Measurements from ENCODE around the gene ARID5A.
"Not testable (repeated sequence)": the region's sequence is repeated elsewhere in the genome, so short reads cannot be mapped to it uniquely, and the experiment has no call there.

Gene ARID5A, protein sequence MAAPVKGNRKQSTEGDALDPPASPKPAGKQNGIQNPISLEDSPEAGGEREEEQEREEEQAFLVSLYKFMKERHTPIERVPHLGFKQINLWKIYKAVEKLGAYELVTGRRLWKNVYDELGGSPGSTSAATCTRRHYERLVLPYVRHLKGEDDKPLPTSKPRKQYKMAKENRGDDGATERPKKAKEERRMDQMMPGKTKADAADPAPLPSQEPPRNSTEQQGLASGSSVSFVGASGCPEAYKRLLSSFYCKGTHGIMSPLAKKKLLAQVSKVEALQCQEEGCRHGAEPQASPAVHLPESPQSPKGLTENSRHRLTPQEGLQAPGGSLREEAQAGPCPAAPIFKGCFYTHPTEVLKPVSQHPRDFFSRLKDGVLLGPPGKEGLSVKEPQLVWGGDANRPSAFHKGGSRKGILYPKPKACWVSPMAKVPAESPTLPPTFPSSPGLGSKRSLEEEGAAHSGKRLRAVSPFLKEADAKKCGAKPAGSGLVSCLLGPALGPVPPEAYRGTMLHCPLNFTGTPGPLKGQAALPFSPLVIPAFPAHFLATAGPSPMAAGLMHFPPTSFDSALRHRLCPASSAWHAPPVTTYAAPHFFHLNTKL

DNA sequence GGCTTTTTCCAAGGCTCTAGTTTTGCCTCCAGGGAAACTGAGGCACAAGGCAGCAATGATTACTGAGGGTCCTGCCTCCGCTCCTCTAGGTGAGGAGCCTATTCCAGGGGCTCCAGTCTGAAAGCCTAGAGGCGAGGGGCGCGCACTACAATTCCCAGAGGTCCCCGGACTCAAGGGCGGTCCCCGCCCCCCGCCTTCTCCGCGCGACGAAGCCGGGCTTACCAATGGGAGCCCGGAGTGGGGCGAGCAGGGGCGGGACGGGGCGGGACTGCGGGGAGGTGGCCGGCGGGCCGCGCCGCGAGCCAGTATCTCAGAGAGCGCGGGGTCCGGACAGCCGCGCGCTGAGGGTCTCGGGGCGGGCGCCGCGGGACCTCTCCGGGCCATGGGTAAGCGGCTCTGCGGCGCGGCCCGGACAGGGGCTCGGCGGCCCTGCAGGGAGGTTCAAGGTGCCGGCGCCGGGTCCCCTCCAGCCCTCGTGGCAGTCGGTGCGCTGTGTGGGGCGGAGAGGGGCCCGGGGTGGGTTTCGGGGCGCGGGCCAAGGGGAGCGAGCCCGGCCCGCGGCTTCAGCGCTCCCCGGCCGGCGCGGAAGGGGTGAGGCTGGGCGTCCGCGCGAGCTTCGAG lies at the start of gene ARID5A:
ARID5A (plus strand) TSS at position 308 of the 621 bp plus-strand sequence; CDS start at position 383, 75 bp downstream.
- DNase-seq (ENCODE audit: low spot score): peak; percentile 93

DNA sequence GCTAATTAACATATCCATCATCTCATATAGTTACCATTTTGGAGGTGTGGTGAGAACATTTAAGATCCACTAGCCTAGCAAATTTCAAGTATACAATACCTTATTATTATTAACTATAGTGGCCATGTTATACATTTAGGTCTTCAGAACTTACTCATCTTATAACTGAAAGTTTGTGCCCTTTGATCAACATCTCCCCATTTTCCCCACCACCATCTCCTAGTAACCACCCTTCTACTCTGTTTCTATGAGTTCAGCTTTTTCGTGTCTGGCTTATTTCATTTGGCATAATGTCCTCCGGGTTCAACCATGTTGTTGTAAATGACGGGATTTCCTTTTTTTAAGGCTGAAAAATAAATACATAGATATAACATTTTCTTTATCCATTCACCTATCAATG lies 47.3 kb upstream of the ARID5A start:
- DNase-seq (ENCODE audit: low spot score): no peak

DNA sequence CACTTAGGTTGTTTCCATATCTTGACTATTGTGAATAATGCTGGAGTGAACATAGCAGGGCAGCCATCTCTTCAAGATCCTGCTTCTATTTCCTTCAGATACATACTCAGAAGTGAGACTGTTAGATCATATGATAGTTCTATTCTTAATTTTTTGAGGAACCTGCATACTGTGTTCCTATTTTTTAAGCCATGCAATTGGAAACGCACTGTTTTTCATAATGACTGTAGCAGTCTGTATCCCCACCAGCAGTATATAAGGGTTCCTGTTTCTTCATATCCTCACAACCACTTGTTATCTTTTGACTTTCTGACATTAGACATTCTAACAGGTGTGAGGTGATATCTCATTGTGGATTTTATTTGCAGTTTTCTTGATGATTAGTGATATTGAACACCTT lies 46.9 kb upstream of the ARID5A start:
- DNase-seq (ENCODE audit: low spot score): peak; percentile 42

DNA sequence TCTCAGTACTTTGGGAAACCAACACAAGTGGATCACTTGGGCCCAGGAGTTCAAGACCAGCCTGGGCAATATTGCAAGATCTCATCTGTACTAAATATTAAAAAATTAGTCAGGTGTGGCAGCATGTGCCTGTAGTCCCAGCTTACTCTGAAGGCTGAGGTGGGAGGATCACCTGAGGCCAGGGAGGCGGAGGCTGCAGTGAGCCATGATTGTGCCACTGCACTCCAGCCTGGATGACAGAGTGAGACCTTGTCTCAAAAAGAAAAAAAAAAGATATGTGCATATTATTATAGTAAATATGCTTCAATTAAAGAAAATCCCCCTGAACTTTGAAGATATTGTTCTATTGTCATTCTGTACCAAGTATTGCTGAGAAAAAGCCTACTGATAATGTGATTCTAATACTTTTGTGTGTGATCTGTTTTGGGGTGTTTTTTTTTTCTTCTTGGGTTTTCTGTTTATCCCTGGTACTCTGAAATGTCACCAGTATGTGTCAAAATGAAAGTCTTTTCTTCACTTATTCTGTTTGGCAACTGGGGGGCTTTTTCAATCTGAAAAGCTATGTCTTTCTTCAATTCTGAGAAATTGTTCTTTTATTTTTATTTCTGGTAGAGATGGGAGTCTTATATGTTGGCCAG lies 44.6 kb upstream of the ARID5A start:
- no peak for DNase-seq (ENCODE audit: low spot score)

DNA sequence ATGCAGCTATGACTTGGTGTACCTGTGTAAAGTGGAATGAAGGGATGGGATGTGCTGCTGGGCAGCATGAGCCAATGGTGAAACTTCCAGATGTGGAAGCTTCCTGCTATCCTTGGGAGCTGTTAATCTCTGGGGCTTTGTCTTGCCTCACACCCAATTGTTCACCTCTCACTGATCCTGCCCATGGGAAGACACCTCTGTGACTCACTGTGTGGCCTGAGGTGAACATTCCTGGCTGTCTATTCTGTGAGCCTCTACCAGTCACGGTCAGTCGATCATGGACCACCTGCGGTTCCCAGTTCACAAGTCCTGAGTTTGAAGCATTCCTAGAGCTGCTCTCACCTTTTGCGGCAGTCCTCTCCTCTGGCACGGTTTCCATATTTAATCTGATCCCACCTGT lies 43.5 kb upstream of the ARID5A start:
- no peak for DNase-seq (ENCODE audit: low spot score)

DNA sequence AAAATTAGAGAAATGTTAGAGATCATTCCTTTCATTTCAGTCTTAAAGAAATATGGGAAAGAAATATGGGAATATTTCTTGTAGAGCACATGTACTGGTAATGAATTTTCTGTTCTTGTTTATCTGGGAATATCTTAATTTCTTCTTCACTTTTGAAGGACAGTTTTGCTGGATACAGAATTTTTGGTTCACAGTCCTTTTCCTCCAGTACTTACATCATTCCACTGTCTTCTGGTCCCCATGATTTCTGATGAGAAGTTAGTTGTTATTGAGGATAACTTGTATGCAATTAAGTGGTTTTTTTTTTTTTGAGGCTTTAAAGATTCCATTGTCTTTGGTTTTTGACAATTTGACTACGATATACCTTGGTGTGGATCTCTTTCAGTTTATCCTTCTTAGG lies 42.4 kb upstream of the ARID5A start:
- DNase-seq (ENCODE audit: low spot score): no peak

DNA sequence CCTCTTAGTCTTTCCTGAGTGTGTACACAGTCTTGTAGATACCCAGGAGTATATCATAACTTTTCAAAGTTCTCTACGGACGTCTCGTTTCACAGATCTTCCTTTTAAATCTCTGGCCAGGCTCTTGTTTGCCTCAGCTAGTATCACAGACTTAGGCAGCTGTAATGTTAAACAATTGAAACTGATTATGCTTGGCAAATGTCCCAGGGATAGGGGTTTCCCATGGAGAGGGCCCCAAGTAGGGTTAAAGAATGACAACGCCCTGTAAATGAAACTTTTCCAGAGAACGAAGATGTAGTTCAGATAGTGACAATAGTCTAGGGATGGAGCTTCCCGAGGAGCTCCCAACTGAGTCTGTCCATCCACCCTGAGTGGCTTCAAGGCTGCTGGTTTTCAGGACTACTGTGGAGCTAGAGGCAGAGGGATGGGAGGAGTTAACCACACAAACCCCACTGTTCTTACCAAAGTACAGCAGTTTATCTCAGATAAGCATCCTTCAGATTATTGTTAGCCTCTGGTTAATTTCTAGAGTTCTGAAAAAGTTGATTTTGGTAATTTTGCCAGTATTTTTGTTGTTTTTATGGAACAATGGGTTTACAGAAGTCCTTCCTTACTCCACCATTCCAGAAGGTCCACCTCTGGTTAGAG lies 40.4 kb upstream of the ARID5A start:
- DNase-seq (ENCODE audit: low spot score): no peak

DNA sequence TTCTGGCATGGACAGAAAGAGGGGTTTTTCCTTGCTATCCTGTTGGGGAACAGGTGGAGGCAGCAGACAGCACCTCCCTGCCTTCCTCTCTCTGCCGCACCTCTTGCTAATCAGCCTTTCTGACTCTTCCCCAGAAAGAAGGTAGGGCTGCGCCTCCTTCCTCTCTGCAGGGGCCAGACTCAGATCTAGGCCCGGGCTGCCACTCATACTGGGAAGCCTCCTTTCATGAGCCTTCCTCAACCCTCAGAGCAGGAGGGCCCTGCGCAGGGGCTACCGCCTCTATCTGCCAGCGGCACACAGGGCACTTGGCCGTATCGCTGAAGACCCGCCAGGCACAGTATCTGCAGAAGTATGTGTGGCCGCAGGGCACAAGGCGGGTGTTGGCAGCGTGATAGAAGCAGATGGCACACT lies 38.5 kb upstream of the ARID5A start:
- no peak for DNase-seq (ENCODE audit: low spot score)

DNA sequence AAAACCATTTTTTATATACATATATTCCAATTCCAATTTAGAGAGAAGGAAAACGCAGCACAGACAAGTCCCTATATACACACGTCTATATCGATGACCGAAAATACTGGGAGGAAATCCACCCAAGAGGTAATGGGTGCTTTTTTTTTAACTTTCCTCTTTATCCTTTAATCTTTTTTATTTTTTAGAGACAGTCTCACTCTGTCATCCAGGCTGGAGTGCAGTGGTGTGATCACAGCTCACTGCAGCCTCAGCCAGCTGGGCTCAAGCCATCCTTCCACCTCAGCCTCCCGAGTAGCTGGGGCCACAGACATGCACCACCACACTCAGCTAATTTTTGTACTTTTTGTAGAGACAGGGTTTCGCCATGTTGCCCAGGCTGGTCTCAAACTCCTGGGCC lies 37.9 kb upstream of the ARID5A start:
- DNase-seq (ENCODE audit: low spot score): not testable (repeated sequence)

DNA sequence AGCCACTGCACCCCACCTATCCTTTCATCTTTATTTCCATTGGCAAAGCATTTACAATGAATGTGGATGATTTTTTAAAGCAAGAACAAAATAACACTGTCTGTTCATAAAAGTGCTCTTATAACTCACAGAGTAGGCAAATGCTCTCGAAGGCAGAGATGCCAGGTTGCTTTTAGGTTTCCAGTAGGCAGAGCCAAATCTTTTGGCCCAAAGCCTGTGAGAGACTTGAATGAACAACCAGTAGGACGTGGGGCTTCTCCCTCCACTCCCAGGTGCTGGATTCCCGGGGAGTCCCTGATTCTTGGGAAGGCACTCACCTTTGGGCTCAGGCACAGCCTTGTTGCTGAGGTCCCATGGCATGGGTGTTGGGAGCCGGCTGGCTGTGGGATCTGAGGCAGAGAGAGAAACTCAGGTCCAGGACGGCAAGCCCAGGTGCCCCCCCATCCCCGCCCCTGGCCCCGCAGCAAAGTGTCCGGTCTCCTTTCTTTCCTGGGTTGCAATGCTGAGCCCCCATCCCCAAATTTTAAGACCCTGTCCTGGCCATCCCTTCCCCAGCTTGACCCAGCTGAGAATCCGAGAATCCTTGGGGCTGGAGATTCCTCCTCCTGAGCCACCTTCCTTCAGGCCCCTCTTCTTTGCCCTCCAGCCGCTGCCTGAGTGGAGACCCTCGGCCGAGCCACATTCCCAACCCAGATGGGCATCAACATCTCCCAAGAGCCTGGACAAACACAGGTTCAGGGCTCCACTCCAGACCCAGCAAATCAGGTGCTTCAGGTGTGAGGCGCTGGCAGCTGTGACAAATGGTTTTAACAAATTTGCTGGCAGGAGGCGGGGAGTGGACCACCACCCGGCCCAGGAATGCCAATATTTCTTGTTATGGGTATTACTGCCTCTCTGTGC lies 37.2 kb upstream of the ARID5A start:
- no peak for DNase-seq (ENCODE audit: low spot score)

DNA sequence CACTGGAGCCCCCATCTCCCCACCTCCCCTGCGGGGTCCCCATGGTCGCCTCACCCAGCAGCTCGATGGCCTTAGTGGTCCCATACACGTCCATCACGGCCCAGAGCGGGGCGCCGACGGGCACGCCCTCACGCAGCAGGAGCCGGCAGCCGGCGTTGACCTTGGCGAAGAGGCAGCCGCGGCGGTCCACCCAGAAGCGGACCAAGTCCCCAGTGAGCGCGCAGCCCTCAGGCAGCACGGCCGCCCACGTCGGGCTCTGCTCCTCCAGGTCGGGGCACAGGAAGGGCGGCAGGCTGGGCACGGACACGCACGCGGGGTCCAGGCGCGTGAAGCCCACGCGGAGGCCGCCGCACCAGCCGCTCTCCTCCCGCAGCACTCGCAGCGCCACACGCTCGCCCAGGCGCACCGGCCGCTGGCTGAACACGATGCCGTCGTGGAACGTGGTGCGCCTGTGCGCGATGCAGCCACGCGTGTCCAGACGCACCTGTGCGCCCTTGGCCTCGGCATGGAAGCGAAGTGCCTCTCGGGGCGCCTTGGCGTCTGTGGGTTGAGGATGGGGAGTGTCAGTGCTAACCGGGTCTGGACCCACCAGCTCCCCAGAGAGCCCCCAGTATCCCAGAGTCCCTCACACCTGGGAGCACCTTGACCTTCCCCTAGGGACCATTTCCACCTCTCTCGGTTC lies 36.0 kb upstream of the ARID5A start:
- no peak for DNase-seq (ENCODE audit: low spot score)

DNA sequence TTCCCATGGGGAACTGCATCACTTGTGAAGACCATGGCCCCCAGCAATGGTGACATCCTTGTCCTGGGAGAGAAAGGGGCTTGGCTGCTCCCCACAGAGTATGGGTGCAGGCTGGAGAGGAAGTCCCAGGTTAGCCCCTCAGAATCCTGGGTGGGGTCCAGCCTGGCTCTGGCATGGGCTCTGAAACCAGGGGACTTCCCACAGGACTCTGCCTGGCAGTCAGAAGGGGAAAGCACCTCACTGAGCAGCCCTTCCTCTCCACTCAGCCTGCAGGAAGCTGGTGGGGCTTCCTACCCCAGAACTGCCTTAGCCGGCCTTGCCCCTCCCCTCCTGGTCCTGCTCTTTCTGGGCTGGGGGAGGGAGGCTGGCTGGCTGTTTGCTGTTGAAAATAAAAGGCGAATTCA lies 35.1 kb upstream of the ARID5A start:
- DNase-seq (ENCODE audit: low spot score): no peak

DNA sequence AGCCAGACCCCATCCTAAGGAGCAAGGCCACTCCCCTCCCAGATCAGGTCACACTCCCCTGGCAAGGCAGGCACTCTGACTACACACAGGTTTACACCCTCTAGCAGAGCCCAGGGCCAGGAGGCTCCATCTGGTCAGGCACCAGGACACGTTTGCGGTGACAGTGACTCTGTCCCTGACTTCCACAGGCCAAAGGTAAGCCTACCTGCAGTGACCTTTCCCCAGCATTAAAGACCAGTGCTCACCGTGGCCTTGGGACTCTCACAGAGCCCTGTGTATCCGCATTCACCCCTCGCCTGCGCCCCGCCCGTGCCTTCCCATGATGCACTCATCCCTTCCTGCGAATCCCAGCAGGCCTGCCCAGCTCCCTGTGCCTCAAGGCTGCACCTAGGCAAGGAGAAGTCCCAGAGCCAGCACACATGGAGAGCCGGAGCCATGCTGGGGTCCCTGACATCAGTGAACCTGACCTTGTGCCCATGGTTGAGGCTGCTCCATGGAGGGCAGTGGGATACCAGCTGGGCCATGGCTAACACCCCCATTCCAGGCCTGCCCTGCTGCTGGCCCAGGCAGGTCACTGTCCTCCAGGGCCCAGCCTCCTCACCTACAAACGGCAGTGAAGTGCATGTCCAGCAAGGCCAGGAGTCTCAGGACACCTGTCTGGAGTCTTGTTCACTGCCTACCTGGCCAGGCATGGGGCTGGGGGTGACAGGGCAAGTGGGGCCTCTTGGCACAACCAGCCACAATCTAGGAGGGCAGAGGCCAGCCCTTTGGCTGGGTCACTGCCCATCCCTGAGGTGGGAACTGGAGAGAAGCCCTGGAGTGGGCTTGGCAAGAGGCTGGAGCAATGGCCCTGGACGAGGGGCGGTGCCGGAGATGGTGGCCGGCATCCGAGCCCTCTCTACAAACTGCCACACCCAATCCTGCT lies 34.4 kb upstream of the ARID5A start:
- no peak for DNase-seq (ENCODE audit: low spot score)

DNA sequence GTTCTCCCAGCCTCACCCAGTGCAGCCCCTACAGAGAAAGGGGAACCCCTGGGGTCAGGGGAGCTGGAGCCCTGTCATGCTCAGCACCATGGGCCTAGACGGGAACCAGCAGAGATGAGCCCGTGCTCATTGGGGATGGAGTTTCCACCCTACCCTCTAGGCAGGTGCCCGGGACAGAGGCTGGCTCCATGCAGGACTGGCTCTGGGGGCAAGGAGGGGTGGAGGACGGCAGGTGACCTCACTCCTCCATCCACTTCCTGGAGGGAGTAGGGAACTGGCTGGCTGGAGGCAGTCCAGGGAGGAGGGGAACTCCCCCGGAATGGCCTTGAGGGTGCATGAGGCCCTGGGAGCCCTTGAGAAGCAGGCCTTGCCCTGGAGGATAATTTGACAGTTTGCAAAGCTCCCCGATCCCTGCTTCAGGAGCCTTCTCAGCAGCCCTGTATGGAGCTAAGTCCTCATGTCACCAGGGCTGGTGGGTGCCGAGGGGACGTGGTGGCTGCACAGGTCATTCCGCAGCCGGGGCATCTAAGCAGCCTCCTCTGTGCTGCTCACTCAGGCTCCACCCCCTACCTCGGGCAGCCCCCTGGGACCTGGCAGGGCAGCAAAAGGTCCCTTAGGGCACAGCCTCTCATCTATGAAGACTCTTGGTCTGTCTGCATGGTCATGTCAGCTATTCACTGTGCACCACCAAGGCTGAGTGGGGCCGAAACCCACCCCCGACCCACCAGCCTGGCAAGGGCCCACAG lies 33.5 kb upstream of the ARID5A start:
- no peak for DNase-seq (ENCODE audit: low spot score)

DNA sequence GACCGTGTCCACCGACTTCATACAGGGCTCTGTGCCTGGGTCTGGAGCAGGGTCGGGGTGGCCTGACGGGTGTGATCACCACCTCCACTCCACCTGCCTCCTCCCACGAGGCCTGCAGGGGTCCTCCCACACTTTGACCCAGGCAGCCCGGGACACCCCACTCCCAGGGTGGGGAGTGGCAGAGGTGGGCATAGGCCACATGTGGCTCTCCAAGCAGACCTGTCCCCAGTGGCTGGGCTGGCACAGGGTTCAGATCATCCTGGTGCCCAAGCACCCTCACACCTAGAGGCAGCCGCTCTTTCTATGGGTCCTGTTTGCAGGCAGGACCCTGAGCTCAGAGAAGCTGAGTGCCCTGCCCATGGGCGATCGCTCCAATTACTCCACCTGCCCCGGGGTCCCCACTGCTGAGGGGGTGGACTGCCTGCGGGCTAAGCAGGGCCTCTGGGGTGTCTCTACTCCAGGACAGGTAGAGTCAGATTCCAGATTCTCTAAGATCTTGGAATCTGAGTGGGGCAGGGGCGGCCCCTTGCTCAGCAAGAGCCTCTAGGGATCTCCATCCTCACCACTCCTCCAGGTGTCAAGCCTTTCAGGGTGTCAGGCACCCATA lies 32.8 kb upstream of the ARID5A start:
- DNase-seq (ENCODE audit: low spot score): no peak

DNA sequence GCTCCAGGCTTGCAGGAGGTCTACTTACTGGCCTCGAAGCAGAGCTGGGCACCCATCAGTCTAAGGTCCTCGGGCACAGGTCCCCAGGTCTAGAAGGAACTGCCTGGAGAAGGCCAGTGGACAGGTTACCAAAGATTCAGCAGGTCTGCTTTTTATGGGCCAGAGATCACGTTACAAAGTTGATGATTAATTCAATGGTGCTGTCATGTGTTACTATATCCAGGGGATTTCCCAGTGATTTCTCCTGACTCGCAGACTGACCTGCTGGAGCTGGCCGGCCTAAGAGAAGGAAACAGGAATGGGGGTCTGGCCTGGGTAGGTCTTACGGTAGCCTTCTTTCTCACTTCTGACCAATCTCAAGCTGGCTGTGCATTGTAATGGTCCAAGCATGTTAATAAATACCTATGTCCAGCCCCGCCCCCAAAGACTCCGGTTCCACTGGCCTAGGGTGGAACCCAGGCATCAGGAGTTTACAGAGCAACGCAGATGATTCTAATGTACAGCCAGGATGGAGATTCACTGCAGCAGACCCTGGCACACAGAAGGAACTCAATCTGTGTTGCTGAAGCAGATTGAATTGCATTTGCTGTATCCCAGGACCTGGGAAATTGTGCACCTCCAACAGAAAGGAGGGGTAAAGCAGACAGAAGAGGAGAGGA lies 31.2 kb upstream of the ARID5A start, which contains the start of gene NEURL3:
NEURL3 (minus strand) TSS at position 127 of the 659 bp plus-strand sequence; CDS start at position 56, 71 bp downstream.
- DNase-seq (ENCODE audit: low spot score): no peak

DNA sequence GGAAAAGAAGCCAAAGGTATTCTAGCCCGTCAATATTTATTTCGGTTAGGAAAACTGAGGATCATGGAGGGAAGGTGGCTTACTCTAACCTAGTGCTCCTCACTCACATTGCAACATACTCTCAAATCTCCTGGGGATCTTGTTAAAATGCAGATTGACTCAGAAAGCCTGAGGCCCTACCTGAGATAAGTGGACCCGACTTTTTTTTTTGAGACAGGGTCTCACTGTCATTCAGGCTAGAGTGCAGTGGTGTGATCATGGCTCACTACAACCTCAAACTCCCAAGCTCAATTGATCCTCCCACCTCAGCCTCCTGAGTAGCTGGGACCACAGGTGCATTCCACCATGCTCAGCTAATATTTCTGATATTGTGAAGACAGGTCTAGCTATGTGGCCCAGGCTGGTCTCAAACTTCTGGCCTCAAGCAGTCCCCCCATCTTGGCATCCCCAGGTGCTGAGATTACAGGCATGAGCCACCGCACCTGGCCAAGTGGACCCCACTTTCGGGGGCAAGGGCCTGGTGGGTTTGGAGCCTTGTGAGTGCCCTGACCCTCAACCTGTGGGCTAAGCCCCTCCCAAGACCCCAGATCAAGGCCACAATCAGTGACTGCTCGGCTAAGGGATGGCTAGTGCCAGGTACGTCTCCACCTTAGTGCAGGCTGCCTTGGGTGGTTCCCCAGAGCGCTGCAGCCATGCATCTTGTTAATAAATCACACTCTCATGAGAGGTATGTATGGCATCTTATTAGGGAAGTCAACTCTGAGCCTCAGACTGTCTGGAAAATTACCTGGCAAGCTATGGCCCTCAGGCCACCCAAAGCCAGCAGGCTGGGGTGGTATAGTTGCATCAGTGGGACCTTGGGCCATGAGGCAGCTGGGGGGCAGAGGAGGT lies 30.3 kb upstream of the ARID5A start:
- no peak for DNase-seq (ENCODE audit: low spot score)

Data from pons (tissue), 1 donor.